Measurements from ENCODE around the gene PLXNC1. TPM values are rescaled to one million over a fixed set of nuclear protein-coding genes. Genes with fewer than 3 reads are reported as not detected.

PLXNC1 gene
- total and polyA plus RNA-seq, 4 donors, result 1.7 to 70.0 (median 36.3) TPM

DNA sequence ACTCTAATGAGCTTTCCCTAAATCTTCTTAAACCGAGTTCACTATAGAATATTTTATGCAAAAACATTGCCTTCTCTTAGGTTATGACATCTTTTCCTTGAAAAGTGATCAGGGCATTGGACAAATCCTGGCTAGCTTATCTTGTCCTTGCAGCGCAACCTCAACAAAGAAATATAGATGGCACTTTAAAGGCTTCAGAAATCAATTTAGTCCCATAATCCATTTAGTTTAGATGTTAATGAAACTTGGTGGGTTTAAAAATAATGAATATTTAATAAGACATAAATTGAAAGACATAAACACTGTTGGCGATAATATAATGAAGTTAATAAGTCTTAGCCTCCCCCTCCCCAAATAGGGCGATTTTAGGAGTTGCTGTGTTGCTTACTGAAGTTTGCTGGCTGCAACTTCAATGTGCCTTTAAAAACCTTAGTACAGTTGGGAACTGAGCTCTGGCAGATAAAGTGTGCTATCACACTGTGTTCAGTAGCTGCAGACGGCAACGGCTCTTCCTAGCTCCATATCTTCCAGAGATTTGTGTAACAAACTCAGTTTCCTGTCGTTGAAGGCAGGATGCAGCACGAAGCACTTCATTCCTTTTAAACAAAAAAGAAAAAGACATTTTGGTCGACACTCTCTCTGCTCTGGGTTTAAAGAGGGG, 19.5 kb downstream of the PLXNC1 start:
- WGBS, 2 donors, result 37 to 43% methylated on average over 9 of the region's 9 CpGs
- TF ChIP-seq, protein P1, sequence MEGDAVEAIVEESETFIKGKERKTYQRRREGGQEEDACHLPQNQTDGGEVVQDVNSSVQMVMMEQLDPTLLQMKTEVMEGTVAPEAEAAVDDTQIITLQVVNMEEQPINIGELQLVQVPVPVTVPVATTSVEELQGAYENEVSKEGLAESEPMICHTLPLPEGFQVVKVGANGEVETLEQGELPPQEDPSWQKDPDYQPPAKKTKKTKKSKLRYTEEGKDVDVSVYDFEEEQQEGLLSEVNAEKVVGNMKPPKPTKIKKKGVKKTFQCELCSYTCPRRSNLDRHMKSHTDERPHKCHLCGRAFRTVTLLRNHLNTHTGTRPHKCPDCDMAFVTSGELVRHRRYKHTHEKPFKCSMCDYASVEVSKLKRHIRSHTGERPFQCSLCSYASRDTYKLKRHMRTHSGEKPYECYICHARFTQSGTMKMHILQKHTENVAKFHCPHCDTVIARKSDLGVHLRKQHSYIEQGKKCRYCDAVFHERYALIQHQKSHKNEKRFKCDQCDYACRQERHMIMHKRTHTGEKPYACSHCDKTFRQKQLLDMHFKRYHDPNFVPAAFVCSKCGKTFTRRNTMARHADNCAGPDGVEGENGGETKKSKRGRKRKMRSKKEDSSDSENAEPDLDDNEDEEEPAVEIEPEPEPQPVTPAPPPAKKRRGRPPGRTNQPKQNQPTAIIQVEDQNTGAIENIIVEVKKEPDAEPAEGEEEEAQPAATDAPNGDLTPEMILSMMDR (IDR thresholded peaks at IDR 0.05; ENCODE audit: control extremely low read depth, extremely low read depth), result no peak
- peak in 2 of 3 donors; percentile 29 to 55 for DNase-seq

DNA sequence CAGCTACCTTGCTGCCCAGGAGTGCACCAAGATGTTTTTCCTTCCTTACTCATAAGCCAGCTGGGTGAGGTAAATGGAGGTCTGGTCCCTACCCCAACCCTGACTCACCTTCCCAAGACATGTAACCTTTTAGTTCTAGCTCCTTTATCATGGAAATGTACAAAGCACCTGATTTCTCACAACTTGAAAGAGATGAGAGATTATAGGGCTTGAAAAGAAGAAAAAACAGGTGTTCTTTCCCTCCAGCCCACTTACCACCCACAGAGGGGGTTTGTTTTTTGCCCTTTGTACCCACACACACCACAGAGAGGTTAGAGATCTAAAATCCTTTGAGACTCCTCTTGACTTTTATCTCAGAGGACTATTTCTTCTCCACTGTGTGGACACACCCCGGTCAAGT, 21.1 kb downstream of the PLXNC1 start:
- peaks cover 0 to 5% (median 0%) of the 10 kb centered on the region in 5 donors for H3K4me1 ChIP-seq (ENCODE audit: control insufficient read depth in 5 of 5, insufficient read depth in 5 of 5, low read length in 5 of 5)
- no peak for ATAC-seq (ENCODE audit: insufficient read depth, low FRiP score)
- no peak for DNase-seq
- H3K9me3 ChIP-seq (ENCODE audit: control insufficient read depth in 4 of 4, insufficient read depth in 3 of 4, low read length in 3 of 4), result no peaks in the 10 kb centered on the region
- no peak overlapping the region for H3K27ac ChIP-seq (ENCODE audit: low read depth in 1 of 2, low read length in 1 of 2)
- TF ChIP-seq, protein P1 (IDR thresholded peaks at IDR 0.05; ENCODE audit: control extremely low read depth, extremely low read depth), result no peak
- peaks cover 0 to 4% (median 0%) of the 10 kb centered on the region in 3 donors for H3K27me3 ChIP-seq (ENCODE audit: control insufficient read depth in 3 of 3, insufficient read depth in 3 of 3, low read length in 2 of 3)
- H3K36me3 ChIP-seq (ENCODE audit: control insufficient read depth in 4 of 4, insufficient read depth in 4 of 4, low read length in 4 of 4), result peaks cover 0 to 2% (median 0%) of the 10 kb centered on the region in 4 donors
- WGBS, 2 donors, result 73 to 86% methylated on average over 1 of the region's 1 CpG
- H3K4me3 ChIP-seq, result no peak overlapping the region
- no peak overlapping the region for H3K9ac ChIP-seq (ENCODE audit: insufficient read depth in 1 of 2, low read length in 2 of 2)

More for the DNA sequence above, 19.5 kb downstream of the PLXNC1 start:
- Histone ChIP-seq H3K36me3 (ENCODE audit: control insufficient read depth in 4 of 4, insufficient read depth in 4 of 4, low read length in 4 of 4) (peaks cover 0 to 2% (median 0%) of the 10 kb centered on the region in 4 donors), H3K9me3 (ENCODE audit: control insufficient read depth in 4 of 4, insufficient read depth in 3 of 4, low read length in 3 of 4) (peaks cover 0 to under 1% (median 0%) of the 10 kb centered on the region in 4 donors), H3K4me1 (ENCODE audit: control insufficient read depth in 5 of 5, insufficient read depth in 5 of 5, low read length in 5 of 5) (peaks cover 0 to 5% (median 0%) of the 10 kb centered on the region in 5 donors), H3K27ac (ENCODE audit: low read depth in 1 of 2, low read length in 1 of 2) (no peak overlapping the region), H3K4me3 (no peak overlapping the region), H3K27me3 (ENCODE audit: control insufficient read depth in 3 of 3, insufficient read depth in 3 of 3, low read length in 2 of 3) (peaks cover 0 to 4% (median 0%) of the 10 kb centered on the region in 3 donors), H3K9ac (ENCODE audit: insufficient read depth in 1 of 2, low read length in 2 of 2) (no peak overlapping the region)
- no peak for ATAC-seq (ENCODE audit: insufficient read depth, low FRiP score)

DNA sequence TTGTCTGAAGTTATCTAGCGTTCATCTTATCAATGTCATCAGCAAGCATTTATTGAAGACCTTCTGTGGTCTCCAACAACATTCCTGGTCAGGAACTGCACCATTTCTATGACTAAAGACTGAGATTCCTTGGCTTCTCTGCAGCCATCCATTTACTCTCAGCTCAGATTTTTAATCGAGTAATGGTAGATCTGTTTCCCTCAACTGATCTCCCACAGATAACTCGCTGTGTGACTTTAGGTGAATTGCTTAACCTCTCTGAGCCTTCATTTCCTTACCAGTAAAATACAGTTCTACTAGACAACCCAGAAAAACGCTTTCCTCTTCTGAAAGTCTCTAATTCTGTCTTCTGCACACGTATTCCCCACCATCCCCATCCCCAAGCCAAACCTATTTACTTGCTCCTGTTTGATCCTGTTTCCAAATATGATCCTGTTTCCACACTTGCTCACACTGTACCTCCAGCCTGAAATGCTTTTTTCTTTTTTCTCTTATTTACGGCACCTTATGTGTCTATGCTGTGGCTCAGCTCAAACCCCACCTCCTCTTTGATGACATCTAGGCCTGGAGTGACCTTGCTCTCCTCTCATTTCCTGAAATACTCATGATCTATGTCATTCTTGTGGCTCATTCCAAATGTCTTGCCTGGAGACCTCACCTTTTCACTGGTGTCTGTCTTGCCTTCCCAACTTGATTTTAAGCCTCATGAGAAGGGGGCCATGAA, 21.8 kb downstream of the PLXNC1 start:
- TF ChIP-seq, protein P1 (IDR thresholded peaks at IDR 0.05; ENCODE audit: control extremely low read depth, extremely low read depth), result no peak
- Histone ChIP-seq H3K27ac (ENCODE audit: low read depth in 1 of 2, low read length in 1 of 2) (no peak overlapping the region), H3K4me1 (ENCODE audit: control insufficient read depth in 5 of 5, insufficient read depth in 5 of 5, low read length in 5 of 5) (peaks cover 0 to 5% (median 0%) of the 10 kb centered on the region in 5 donors), H3K36me3 (ENCODE audit: control insufficient read depth in 4 of 4, insufficient read depth in 4 of 4, low read length in 4 of 4) (peaks cover 0 to 2% (median 0%) of the 10 kb centered on the region in 4 donors), H3K4me3 (no peak overlapping the region), H3K9ac (ENCODE audit: insufficient read depth in 1 of 2, low read length in 2 of 2) (no peak overlapping the region), H3K27me3 (ENCODE audit: control insufficient read depth in 3 of 3, insufficient read depth in 3 of 3, low read length in 2 of 3) (peaks cover 0 to 4% (median 2%) of the 10 kb centered on the region in 3 donors), H3K9me3 (ENCODE audit: control insufficient read depth in 4 of 4, insufficient read depth in 3 of 4, low read length in 3 of 4) (no peaks in the 10 kb centered on the region)
- DNase-seq (no peak), ATAC-seq (ENCODE audit: insufficient read depth, low FRiP score) (no peak)
- 72 to 95% methylated on average over 6 of the region's 6 CpGs for WGBS, 2 donors

Measured in lung (tissue), 12 donors.